Glomerular visceral epithelial cell (primary cell): ENCODE results near the gene CLDN6.

Experiments
- DNase-seq: peaks from one replicate; pipeline ENCODE4 v3.0.0-alpha.2; 2016; ENCODE audit errors: extremely low spot score

CLDN6 gene

GRCh38 chr16:2971134-2971984, 46.6 kb downstream of the CLDN6 start:
- DNase-seq: no peak

GRCh38 chr16:2970563-2970962, 47.4 kb downstream of the CLDN6 start:
- DNase-seq: no peak

GRCh38 chr16:2969545-2970521, 48.1 kb downstream of the CLDN6 start:
- DNase-seq: peak; percentile 75

GRCh38 chr16:2968738-2969544, 49.0 kb downstream of the CLDN6 start, which contains the start of gene PAQR4:
TSS of gene PAQR4 (plus strand) at chr16:2969348. CDS start at chr16:2969675, 327 bp downstream.
- DNase-seq: peak; percentile 92

- no peak for DNase-seq
Observed at GRCh38 chr16:2968368-2968737, 49.6 kb downstream of the CLDN6 start.

- DNase-seq: no peak
Observed at GRCh38 chr16:2967721-2968161, 50.2 kb downstream of the CLDN6 start.

GRCh38 chr16:2967211-2967631, 50.8 kb downstream of the CLDN6 start:
- no peak for DNase-seq

GRCh38 chr16:2966808-2967191, 51.2 kb downstream of the CLDN6 start:
- DNase-seq: no peak

GRCh38 chr16:2966043-2966807, 51.8 kb downstream of the CLDN6 start:
- no peak for DNase-seq
